ENCODE results near the gene TMEM52. TPM values are rescaled to one million over a fixed set of nuclear protein-coding genes. Genes with fewer than 3 reads are reported as not detected.

TMEM52 gene
- polyA plus RNA-seq, 1 donor from 2014 or later = 0.89 TPM

- H3K79me2 ChIP-seq (replicated peaks; ENCODE audit: insufficient read depth, low read length) = no peaks in the 10 kb centered on the region
- no peak overlapping the region for H3K4me2 ChIP-seq (ENCODE audit: low read length)
- H2AFZ ChIP-seq (ENCODE audit: low read depth, low read length) = no peak overlapping the region
- no peaks in the 10 kb centered on the region for H3K36me3 ChIP-seq (ENCODE audit: insufficient read depth, low read length)
- no peaks in the 10 kb centered on the region for H3K27me3 ChIP-seq (ENCODE audit: insufficient read depth, low read depth, low read length)
- TF ChIP-seq RAD21 (conservative IDR thresholded peaks at IDR 0.05) (no peak), EP300 (conservative IDR thresholded peaks at IDR 0.05; ENCODE audit: poor library complexity, severe bottlenecking) (no peak), TAF1 (IDR thresholded peaks at IDR 0.05; ENCODE audit: low read depth) (no peak), MXI1 (conservative IDR thresholded peaks at IDR 0.05; ENCODE audit: poor library complexity, severe bottlenecking) (no peak), EZH2 (IDR thresholded peaks at IDR 0.05; ENCODE audit: borderline replicate concordance, insufficient read depth, low read length, poor library complexity, severe bottlenecking) (no peak), SMC3 (conservative IDR thresholded peaks at IDR 0.05; ENCODE audit: poor library complexity) (no peak), CTCF (IDR thresholded peaks at IDR 0.05; ENCODE audit: poor library complexity, severe bottlenecking) (no peak), REST (IDR thresholded peaks at IDR 0.05; ENCODE audit: borderline replicate concordance) (no peak), POLR2AphosphoS5 (IDR thresholded peaks at IDR 0.05) (no peak)
- no peak overlapping the region for H3K27ac ChIP-seq (ENCODE audit: low read length)
- H4K20me1 ChIP-seq (ENCODE audit: insufficient read depth) = no peaks in the 10 kb centered on the region
- H3K9me3 ChIP-seq (ENCODE audit: low read length) = no peaks in the 10 kb centered on the region
- no peaks in the 10 kb centered on the region for H3K9me2 ChIP-seq (ENCODE audit: insufficient read depth, low read length)
- H3F3A ChIP-seq (ENCODE audit: insufficient read depth, low read length, poor library complexity, severe bottlenecking) = no peaks in the 10 kb centered on the region
- H3K9ac ChIP-seq (ENCODE audit: low read length) = no peak overlapping the region
- H3K4me3 ChIP-seq (ENCODE audit: low read length) = no peak overlapping the region
Observed at GRCh38 chr1:1957533-1957961, 38.5 kb upstream of the TMEM52 start.

- Histone ChIP-seq H3K27ac (ENCODE audit: low read length) (no peak overlapping the region), H3K9me3 (ENCODE audit: low read length) (no peaks in the 10 kb centered on the region), H2AFZ (ENCODE audit: low read depth, low read length) (no peak overlapping the region), H3K9ac (ENCODE audit: low read length) (no peak overlapping the region), H3K27me3 (ENCODE audit: insufficient read depth, low read depth, low read length) (no peaks in the 10 kb centered on the region), H3K4me2 (ENCODE audit: low read length) (no peak overlapping the region), H3K4me3 (ENCODE audit: low read length) (no peak overlapping the region), H3K79me2 (replicated peaks; ENCODE audit: insufficient read depth, low read length) (no peaks in the 10 kb centered on the region), H3K36me3 (ENCODE audit: insufficient read depth, low read length) (no peaks in the 10 kb centered on the region), H3K9me2 (ENCODE audit: insufficient read depth, low read length) (no peaks in the 10 kb centered on the region), H4K20me1 (ENCODE audit: insufficient read depth) (no peaks in the 10 kb centered on the region), H3F3A (ENCODE audit: insufficient read depth, low read length, poor library complexity, severe bottlenecking) (no peaks in the 10 kb centered on the region)
- TF ChIP-seq POLR2AphosphoS5 (IDR thresholded peaks at IDR 0.05) = no peak
Observed at GRCh38 chr1:1956586-1957532, 37.8 kb upstream of the TMEM52 start.
